MM.1S (cell line): Measurements from ENCODE around the gene GTF2A2.
"Not testable (repeated sequence)": the region's sequence is repeated elsewhere in the genome, so short reads cannot be mapped to it uniquely, and the experiment has no call there.

Experiments
- DNase-seq: peaks from one replicate; pipeline ENCODE4 v3.0.0-alpha.2; 2015
- H2AFZ ChIP-seq: fragments of 300-600 bp; sonication (generic); 2 replicates; pipeline ENCODE4 v1.6.0; 2016; ENCODE audit warnings: antibody characterized with exemption, low read length
- H3F3A ChIP-seq: fragments of 300-600 bp; sonication (generic); 2 replicates; pipeline ENCODE4 v1.6.1; 2016; ENCODE audit warnings: mild to moderate bottlenecking, antibody characterized with exemption, low read length, moderate library complexity, mixed read lengths; ENCODE audit not compliant: insufficient read depth
- H3K27ac ChIP-seq: fragments of 300-600 bp; sonication (generic); 2 replicates; pipeline ENCODE4 v1.5.1; 2016; ENCODE audit warnings: mild to moderate bottlenecking, low read length
- H3K27me3 ChIP-seq: fragments of 300-600 bp; sonication (generic); replicated peaks from 2 replicates; pipeline ENCODE4 v1.6.0; 2016; ENCODE audit warnings: low read length; ENCODE audit not compliant: insufficient read depth
- H3K36me3 ChIP-seq: fragments of 300-600 bp; sonication (generic); replicated peaks from 2 replicates; pipeline ENCODE4 v1.6.1; 2016; ENCODE audit warnings: mild to moderate bottlenecking, low read length, mixed read lengths; ENCODE audit not compliant: insufficient read depth
- H3K4me1 ChIP-seq: fragments of 300-600 bp; sonication (generic); 2 replicates; pipeline ENCODE4 v1.6.1; 2016; ENCODE audit warnings: low read length, mixed read lengths
- H3K4me2 ChIP-seq: fragments of 300-600 bp; sonication (generic); 2 replicates; pipeline ENCODE4 v1.6.0; 2016; ENCODE audit warnings: low read depth, low read length
- H3K4me3 ChIP-seq: fragments of 300-600 bp; sonication (generic); 2 replicates; pipeline ENCODE4 v1.5.1; 2016; ENCODE audit warnings: low read length, mixed read lengths
- H3K79me2 ChIP-seq: fragments of 300-600 bp; sonication (generic); 2 replicates; pipeline ENCODE4 v1.6.1; 2016; ENCODE audit warnings: mixed run types, low read length, mixed read lengths
- H3K9ac ChIP-seq: fragments of 300-600 bp; sonication (generic); 2 replicates; pipeline ENCODE4 v1.6.1; 2016; ENCODE audit warnings: low read length, mixed read lengths
- H3K9me2 ChIP-seq: fragments of 300-600 bp; sonication (generic); replicated peaks from 2 replicates; pipeline ENCODE4 v1.6.1; 2016; ENCODE audit warnings: mild to moderate bottlenecking, low read length, mixed read lengths; ENCODE audit not compliant: insufficient read depth
- H3K9me3 ChIP-seq: fragments of 300-600 bp; sonication (generic); replicated peaks from 2 replicates; pipeline ENCODE4 v1.6.1; 2016; ENCODE audit warnings: mild to moderate bottlenecking, low read length, mixed read lengths; ENCODE audit not compliant: insufficient read depth
- H4K20me1 ChIP-seq: fragments of 300-600 bp; sonication (generic); 2 replicates; pipeline ENCODE4 v1.6.1; 2016; ENCODE audit warnings: mild to moderate bottlenecking, low read length, moderate library complexity, mixed read lengths; ENCODE audit not compliant: insufficient read depth
- CTCF ChIP-seq: fragments of 300-600 bp; sonication (generic); IDR thresholded peaks from 2 replicates; pipeline ENCODE4 v1.5.1; 2016; ENCODE audit warnings: antibody characterized with exemption, low read length, mixed read lengths
- EZH2 ChIP-seq: fragments of 300-600 bp; sonication (generic); optimal IDR thresholded peaks from 2 replicates; pipeline ENCODE3; 2017; ENCODE audit warnings: low read depth, mild to moderate bottlenecking, antibody characterized with exemption, low read length, mixed read lengths
- EZH2phosphoT487 ChIP-seq: fragments of 300-600 bp; sonication (generic); IDR thresholded peaks from 2 replicates; pipeline ENCODE4 v1.6.1; 2018; ENCODE audit warnings: antibody characterized with exemption, low read length

Gene GTF2A2

GRCh38 chr15:59646277-59646676, 11.0 kb downstream of the GTF2A2 start:
- H3K9me3 ChIP-seq = no peaks in the 10 kb centered on the region
- H3K4me3 ChIP-seq = no peak overlapping the region
- no peaks in the 10 kb centered on the region for H3F3A ChIP-seq
- no peaks in the 10 kb centered on the region for H4K20me1 ChIP-seq
- H3K27ac ChIP-seq = no peak overlapping the region
- DNase-seq = no peak
- TF ChIP-seq EZH2phosphoT487 (no peak), CTCF (no peak), EZH2 (no peak)
- H3K79me2 ChIP-seq = peaks cover 6% of the 10 kb centered on the region; the same call in 1 of the 2 replicates
- H3K9ac ChIP-seq = no peak overlapping the region
- H3K36me3 ChIP-seq = peaks cover 12% of the 10 kb centered on the region; the same call in 1 of the 2 replicates
- no peaks in the 10 kb centered on the region for H3K27me3 ChIP-seq
- no peak overlapping the region for H3K4me2 ChIP-seq
- H3K4me1 ChIP-seq = no peaks in the 10 kb centered on the region
- no peaks in the 10 kb centered on the region for H3K9me2 ChIP-seq
- H2AFZ ChIP-seq = no peak overlapping the region

- H3K27me3 ChIP-seq, H3K27ac ChIP-seq, H3K9me3 ChIP-seq, H3F3A ChIP-seq, H3K9me2 ChIP-seq, H4K20me1 ChIP-seq, H3K79me2 ChIP-seq, H3K4me1 ChIP-seq, H2AFZ ChIP-seq, H3K9ac ChIP-seq, H3K4me3 ChIP-seq, DNase-seq, H3K4me2 ChIP-seq: not testable (repeated sequence)
- H3K36me3 ChIP-seq = peaks cover 12% of the 10 kb centered on the region; the same call in 1 of the 2 replicates
These were observed 11.5 kb downstream of the GTF2A2 start for GRCh38 chr15:59645812-59646211.

GRCh38 chr15:59644756-59645155, 12.6 kb downstream of the GTF2A2 start:
- no peak overlapping the region for H2AFZ ChIP-seq
- H3K4me1 ChIP-seq = no peaks in the 10 kb centered on the region
- no peak overlapping the region for H3K9ac ChIP-seq
- no peak overlapping the region for H3K27ac ChIP-seq
- H3K27me3 ChIP-seq = no peaks in the 10 kb centered on the region
- no peaks in the 10 kb centered on the region for H3K9me2 ChIP-seq
- peaks cover 6% of the 10 kb centered on the region; the same call in 1 of the 2 replicates for H3K79me2 ChIP-seq
- peaks cover 7% of the 10 kb centered on the region; the same call in 1 of the 2 replicates for H3K36me3 ChIP-seq
- no peak for DNase-seq
- no peaks in the 10 kb centered on the region for H3F3A ChIP-seq
- no peak overlapping the region for H3K4me2 ChIP-seq
- no peak overlapping the region for H3K4me3 ChIP-seq
- TF ChIP-seq EZH2phosphoT487 = no peak
- no peak for TF ChIP-seq EZH2
- TF ChIP-seq CTCF = no peak
- H3K9me3 ChIP-seq = no peaks in the 10 kb centered on the region
- H4K20me1 ChIP-seq = no peaks in the 10 kb centered on the region

- no peaks in the 10 kb centered on the region for H3K9me2 ChIP-seq
- peaks cover 2% of the 10 kb centered on the region; the same call in 1 of the 2 replicates for H3K36me3 ChIP-seq
- no peak overlapping the region for H3K27ac ChIP-seq
- no peaks in the 10 kb centered on the region for H4K20me1 ChIP-seq
- H3K4me3 ChIP-seq = no peak overlapping the region
- no peak overlapping the region for H3K4me2 ChIP-seq
- no peaks in the 10 kb centered on the region for H3K4me1 ChIP-seq
- no peak overlapping the region for H2AFZ ChIP-seq
- H3K27me3 ChIP-seq = no peaks in the 10 kb centered on the region
- H3K9ac ChIP-seq = no peak overlapping the region
- no peaks in the 10 kb centered on the region for H3K9me3 ChIP-seq
- H3K79me2 ChIP-seq = peaks cover 6% of the 10 kb centered on the region; the same call in 1 of the 2 replicates
- no peaks in the 10 kb centered on the region for H3F3A ChIP-seq
- no peak for DNase-seq
- no peak for TF ChIP-seq EZH2phosphoT487
- TF ChIP-seq CTCF = peak; percentile 20; the same call in 1 of the 2 replicates
These were observed 15.0 kb downstream of the GTF2A2 start for GRCh38 chr15:59642351-59642750.
